Measurements from ENCODE around the gene PRDM15.

The PRDM15 gene

GRCh38 chr21:41908829-41909228 is 29.7 kb upstream of the PRDM15 start:
- DNase-seq (ENCODE audit: low read depth): no peak

- DNase-seq (ENCODE audit: low read depth): no peak
Measured at GRCh38 chr21:41907496-41908258, 28.5 kb upstream of the PRDM15 start.

- no peak for DNase-seq (ENCODE audit: low read depth)
Measured at GRCh38 chr21:41906770-41907169, 27.6 kb upstream of the PRDM15 start.

DNA sequence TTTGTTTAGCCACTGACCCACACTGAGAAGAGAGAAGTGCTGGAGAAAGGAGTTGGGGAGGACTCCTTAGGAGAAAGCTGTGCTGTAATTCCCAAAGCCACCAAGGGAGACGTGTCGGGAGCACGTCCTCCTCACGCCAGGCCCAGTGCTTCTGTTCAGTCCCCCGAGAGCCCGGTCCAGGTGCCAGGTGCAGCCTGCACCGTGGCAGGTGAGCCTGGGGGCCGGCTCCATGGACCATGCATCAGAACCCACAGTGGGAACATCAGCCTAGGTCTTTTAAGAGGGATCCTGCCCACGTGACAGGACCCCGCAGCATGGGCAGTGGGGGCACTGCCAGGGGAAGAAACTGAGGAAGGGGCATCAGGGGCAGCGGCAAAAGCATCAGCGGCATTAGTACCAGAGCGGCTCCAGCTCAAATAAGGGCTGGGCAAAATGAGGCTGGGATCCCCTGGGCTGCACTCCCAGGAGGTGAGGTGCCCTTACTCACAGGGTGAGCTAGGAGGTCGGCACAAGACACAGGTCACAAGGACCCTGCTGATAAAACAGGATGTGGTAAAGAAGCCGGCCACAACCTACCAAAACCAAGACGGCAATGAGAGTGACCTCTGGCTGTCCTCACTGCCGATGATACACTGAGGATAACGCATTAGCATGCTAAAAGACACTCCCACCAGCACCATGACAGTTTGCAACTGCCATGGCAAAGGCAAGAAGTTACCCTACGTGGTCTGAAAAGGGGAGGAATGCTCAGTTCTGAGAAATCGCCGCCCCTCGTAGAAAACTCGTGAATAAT is 24.6 kb upstream of the PRDM15 start:
- DNase-seq (ENCODE audit: low read depth): no peak

DNA sequence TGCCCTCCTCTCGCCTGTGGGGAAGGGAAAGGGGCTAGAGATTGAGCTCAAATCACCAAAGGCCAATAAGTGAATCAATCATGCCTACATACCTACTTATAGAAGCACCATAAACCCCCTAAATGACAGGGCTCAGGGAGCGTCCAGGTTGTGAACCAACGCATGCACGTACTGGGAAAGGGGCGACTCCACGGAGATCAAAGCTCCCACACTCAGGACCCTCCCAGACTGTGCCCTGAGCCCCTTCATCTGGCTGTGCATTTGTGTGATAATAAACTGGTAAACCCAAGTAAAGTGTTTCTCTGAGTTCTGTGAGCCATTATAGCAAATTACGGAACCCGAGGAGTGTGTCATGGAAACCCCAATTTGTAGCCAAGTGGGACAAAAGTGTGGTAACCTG is 23.8 kb upstream of the PRDM15 start:
- DNase-seq (ENCODE audit: low read depth): no peak

DNA sequence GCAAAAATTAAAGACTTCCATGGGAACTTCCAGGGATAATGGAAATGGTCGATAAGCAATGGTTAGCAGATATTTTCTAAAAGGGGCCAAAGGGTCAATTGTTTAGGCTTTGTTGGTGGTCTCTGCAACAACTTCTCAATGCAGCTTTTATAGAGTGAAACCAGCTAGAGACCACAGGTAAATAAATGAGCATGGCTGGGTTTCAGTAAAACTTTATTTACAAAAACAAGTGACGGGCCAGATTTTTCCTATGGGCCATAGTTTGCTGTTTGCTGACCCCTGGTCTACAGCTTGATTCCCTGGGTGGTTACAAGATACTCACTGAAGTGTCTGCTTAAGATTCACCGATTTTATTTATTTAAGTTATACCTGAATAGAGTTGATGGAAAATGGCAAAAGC is 22.6 kb upstream of the PRDM15 start:
- DNase-seq (ENCODE audit: low read depth): no peak

DNA sequence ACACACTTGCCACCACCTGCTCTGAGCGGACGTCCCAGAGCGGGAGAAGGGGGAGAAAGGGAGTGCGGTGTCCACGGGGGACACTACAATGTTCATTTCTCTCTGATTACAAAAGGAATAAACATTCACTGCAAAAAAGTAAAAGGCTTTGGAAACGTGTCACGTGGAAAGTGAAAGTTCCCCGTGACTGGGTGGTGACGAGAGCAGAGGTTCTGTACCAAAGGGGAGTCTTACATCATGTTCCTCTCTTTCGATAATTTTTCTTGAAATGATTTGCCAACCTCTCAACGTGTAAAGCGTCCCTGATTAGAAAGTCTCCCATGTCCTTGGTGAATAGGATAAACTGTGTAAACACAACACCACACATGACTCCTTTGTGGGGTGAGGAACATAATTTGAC is 22.0 kb upstream of the PRDM15 start:
- DNase-seq (ENCODE audit: low read depth): no peak

DNA sequence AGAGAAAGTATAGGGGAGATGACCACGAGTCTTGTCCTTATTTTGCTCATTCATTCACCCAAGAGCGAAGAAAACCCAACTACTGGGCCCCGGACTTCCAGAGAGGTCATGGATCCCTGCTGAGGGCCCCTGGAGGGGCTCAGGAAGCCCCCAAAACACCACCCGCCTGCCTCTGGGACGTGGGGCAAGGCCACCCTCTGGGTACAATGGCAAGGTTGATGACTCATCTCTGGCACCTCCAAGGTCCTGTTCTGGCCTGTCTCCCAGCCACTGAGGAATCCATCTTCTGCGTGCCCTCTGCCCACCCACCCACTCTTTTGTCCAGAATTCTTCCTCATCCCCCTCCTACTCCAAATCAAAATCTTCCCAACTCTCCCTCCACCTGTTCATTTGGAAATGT is 21.3 kb upstream of the PRDM15 start:
- no peak for DNase-seq (ENCODE audit: low read depth)

- DNase-seq (ENCODE audit: low read depth): no peak
Measured at GRCh38 chr21:41899426-41900202, 20.5 kb upstream of the PRDM15 start.

DNA sequence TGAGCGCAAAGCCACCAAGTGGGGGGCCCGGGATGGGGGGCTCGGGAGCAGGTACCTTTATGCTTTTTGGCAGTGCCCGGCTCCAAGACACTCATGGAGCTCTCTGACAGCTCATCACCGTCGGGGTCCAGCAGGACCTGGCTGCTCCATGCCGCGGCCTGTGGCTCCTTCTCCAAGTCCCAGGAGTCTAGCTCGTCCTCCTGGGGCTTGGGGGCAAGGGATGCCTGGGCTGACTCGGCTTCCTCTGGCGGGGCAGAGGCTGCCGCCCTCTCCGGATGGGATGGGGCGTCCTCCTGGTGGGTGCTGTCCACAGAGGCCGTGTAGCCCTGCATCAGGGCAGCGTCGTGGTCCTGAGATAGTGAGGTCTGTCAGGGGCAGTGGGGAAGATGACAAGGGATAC is 19.9 kb upstream of the PRDM15 start:
- DNase-seq (ENCODE audit: low read depth): no peak

DNA sequence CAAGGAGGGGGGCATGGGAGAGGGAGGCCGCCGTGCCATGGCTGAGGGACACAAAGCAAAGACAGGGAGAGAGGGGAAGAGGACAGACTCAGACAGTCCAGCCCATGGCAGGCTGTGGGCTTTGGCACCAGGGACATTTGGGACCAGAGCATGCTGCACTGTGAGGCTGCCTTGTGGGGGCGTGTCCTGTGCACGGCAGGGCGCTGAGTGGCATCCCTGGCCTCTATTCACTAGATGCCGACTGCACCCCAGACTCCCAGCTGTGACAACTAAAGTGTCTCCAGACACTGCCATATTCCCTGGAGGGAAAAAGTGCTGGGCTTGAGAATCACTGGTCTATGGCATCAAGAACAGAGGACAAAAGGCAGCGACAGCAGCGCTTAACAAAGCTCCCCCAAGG is 18.6 kb upstream of the PRDM15 start:
- no peak for DNase-seq (ENCODE audit: low read depth)

DNA sequence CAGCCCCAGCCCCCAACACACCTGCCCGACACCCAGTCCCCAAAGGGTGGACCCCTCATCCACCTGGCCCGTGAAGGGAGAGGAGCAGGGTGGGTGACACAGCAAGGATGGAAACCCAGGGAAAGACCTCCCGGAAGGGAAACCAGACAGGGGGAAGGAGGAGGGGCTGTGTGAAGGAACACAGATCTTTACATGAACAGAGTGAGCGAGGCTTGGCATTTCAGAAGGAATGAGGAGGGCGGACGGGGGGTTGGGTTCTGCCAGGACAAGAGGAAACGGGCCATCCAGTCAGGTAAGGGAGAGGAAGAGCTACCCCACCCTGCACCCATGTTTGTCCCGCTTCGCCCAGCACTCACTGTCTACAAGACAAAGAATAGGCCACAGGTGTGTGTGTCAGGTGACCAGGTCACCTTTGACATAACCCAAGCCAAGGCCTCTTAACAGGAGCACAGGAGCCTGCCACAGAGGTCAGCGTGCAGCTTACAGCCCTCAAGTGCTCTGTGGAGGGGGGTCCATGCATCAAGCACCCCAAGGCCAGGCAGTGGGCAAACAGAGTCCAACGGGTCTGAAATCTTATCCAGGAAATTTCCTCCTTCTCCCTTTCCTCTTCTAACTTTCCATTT is 18.0 kb upstream of the PRDM15 start:
- no peak for DNase-seq (ENCODE audit: low read depth)

GRCh38 chr21:41895643-41896493 is 16.7 kb upstream of the PRDM15 start:
- peak; percentile 53 for DNase-seq (ENCODE audit: low read depth)

DNA sequence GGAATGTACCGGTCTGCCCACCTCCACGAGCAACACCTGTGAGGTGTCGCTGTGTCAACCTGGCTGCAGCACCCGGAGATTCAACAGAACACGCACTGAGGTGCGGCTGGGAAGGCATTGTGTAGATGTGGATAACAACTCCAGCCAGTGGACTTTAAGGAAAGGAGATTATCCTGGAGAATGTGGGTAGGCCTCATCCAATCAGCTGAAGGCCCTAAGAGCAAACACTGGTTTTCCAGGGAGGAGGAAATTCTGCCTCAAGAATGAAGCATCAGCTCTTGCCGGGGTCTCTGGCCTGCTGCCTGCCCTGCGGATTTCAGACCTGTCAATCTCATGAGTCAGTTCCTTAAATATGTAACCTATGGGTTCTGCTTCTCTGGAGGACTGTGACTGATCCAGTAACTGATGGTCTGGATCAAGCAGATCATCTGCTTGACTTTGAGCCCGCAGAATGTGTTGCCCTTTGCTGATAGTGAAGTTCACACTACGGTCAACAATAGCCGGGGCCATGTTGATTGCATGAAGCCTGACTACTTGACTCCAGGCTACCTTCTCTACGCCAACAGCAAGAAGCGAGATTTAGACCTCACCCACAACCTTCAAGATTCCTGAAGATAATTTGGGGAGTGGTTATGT is 15.9 kb upstream of the PRDM15 start:
- DNase-seq (ENCODE audit: low read depth): peak; percentile 99

DNA sequence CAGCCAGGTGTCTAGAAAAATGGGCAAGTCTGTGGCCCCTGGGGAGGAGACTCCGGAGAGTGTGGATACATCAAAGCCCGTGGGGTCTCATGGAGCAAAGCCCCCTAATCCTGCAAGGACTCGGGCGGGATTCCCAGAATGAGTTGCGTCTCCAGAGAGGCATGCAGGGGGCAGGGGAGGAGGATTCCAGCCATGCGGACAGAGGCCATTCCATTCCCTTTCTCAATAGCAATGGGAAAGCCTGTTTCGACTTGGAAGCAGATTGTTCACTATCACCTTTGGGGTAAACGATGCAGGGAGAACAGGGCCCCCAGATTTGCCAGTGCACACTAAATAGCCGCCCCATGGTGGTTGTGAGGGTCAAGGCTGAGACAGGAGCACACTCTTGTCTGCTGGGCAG is 15.4 kb upstream of the PRDM15 start:
- DNase-seq (ENCODE audit: low read depth): peak; percentile 72

GRCh38 chr21:41892726-41893125 is 13.6 kb upstream of the PRDM15 start:
- DNase-seq (ENCODE audit: low read depth): no peak

DNA sequence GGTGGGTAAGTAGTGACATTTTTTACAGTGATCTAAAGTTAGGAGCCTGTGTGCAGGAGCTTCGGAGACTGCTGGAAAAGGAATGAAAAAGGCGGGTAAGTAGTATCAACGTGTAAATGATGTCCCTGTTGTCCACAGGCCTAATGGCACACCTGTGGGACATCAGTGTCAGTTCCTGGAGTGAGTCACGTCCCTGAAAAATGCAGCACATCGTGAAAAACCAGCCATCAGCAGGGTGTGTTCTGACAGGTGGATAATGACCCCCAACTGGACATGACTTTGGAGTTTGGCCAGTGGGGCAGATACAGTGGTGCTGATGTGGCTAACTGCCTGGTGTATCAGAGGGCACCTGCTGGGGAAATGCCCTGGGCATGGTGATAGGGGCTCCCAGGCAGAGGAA is 12.0 kb upstream of the PRDM15 start:
- no peak for DNase-seq (ENCODE audit: low read depth)

- no peak for DNase-seq (ENCODE audit: low read depth)
Measured at GRCh38 chr21:41890355-41890754, 11.2 kb upstream of the PRDM15 start.

DNA sequence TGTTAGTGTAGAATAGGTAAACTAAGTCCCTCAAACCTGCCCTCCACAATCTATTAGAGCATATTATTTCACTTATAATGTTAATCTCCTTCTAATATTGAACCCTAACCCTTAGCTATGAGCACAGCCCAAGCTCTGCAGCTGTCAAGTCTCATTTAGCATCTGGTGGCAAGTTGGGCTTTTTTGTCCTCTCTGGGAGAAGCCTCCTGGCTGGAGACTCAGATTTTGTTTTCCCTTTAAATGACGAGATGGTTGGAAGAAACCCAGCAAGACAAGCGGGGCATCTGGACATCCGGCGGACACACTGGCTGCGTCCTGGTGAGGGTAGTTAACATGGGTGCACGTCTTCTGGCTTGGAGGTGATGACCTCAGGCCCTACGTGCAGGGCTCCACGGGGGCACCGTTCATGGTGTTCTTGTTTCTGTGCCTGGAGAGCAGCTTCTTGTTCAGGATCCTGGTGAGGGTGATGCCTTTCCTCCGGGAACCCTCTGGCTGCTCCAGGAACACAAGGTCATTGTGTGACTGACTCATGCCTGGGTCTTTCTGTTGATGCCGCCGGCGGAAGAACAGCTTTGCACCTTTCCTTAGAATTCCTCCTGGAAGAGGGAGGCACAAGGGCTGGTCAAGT is 9.7 kb upstream of the PRDM15 start:
- peak; percentile 55 for DNase-seq (ENCODE audit: low read depth)

DNA sequence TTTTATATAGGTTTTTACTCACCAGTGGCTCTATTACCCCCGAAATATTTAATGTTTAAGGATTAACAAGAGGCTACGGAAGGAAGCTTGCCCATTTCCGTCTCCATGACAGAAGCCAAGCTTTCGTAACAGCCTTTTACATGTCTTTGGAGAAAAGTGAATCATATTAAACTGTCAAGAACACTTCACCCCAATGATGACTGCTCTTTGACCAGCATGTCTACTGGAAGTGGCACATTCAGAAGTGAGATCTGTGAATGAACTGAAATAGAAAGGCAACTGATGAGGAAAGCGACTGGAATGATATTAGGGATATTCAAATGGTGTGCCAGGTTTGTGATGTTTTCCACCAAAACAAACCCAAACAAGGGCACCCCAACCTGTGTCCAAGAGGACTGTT is 8.5 kb upstream of the PRDM15 start:
- DNase-seq (ENCODE audit: low read depth): no peak
